ENCODE results near the gene RPTOR. TPM values are rescaled to one million over a fixed set of nuclear protein-coding genes. Genes with fewer than 3 reads are reported as not detected.

Gene RPTOR
- total RNA-seq, 4 donors from 2014 or later, result 34.1 to 65.8 (median 43.6) TPM

GRCh38 chr17:80880648-80880985, 336.0 kb downstream of the RPTOR start:
- peaks cover 41 to 70% (median 55%) of the 10 kb centered on the region in 4 donors for H3K36me3 ChIP-seq

GRCh38 chr17:80881306-80881705, 336.7 kb downstream of the RPTOR start:
- no peak for DNase-seq (ENCODE audit: extremely low spot score)

More at GRCh38 chr17:80880648-80880985, 336.0 kb downstream of the RPTOR start:
- H3K27me3 ChIP-seq, result no peaks in the 10 kb centered on the region
- TF ChIP-seq CTCF (IDR thresholded peaks at IDR 0.05), result no peak
- TF ChIP-seq POLR2A (IDR thresholded peaks at IDR 0.05; ENCODE audit: low read depth), result no peak
- no peak for TF ChIP-seq EP300 (IDR thresholded peaks at IDR 0.05)
- no peak for TF ChIP-seq POLR2AphosphoS5 (IDR thresholded peaks at IDR 0.05)
- DNase-seq (ENCODE audit: extremely low spot score), result no peak
- no peak overlapping the region for H3K4me3 ChIP-seq
- WGBS, result 92% methylated on average over 11 of the region's 11 CpGs
- H3K27ac ChIP-seq (replicated peaks in 1 of 4), result no peak overlapping the region
- intact Hi-C loops (cut with DNase I), result no loop called here
- no peaks in the 10 kb centered on the region for H3K9me3 ChIP-seq
- peaks cover 0 to 6% (median 0%) of the 10 kb centered on the region in 4 donors for H3K4me1 ChIP-seq

GRCh38 chr17:80882323-80882722, 337.7 kb downstream of the RPTOR start:
- TF ChIP-seq POLR2AphosphoS5 (IDR thresholded peaks at IDR 0.05) (no peak), CTCF (IDR thresholded peaks at IDR 0.05) (no peak), EP300 (IDR thresholded peaks at IDR 0.05) (no peak), POLR2A (IDR thresholded peaks at IDR 0.05; ENCODE audit: low read depth) (no peak)
- no peak overlapping the region for H3K4me3 ChIP-seq
- peaks cover 41 to 80% (median 65%) of the 10 kb centered on the region in 4 donors for H3K36me3 ChIP-seq
- peaks cover 0 to 5% (median 0%) of the 10 kb centered on the region in 4 donors for H3K4me1 ChIP-seq
- no peaks in the 10 kb centered on the region for H3K9me3 ChIP-seq
- DNase-seq (ENCODE audit: extremely low spot score), result no peak
- H3K27me3 ChIP-seq, result no peaks in the 10 kb centered on the region
- no peak overlapping the region for H3K27ac ChIP-seq (replicated peaks in 1 of 4)
- intact Hi-C loops (cut with DNase I), result no loop called here
- 94% methylated on average over 19 of the region's 19 CpGs for WGBS

More at GRCh38 chr17:80881306-80881705, 336.7 kb downstream of the RPTOR start:
- H3K27me3 ChIP-seq, result no peaks in the 10 kb centered on the region
- H3K4me3 ChIP-seq, result no peak overlapping the region
- 91% methylated on average over 13 of the region's 13 CpGs for WGBS
- intact Hi-C loops (cut with DNase I), result no loop called here
- peaks cover 0 to 6% (median 0%) of the 10 kb centered on the region in 4 donors for H3K4me1 ChIP-seq
- peaks cover 41 to 73% (median 58%) of the 10 kb centered on the region in 4 donors for H3K36me3 ChIP-seq
- TF ChIP-seq POLR2A (IDR thresholded peaks at IDR 0.05; ENCODE audit: low read depth) (no peak), POLR2AphosphoS5 (IDR thresholded peaks at IDR 0.05) (no peak)
- H3K27ac ChIP-seq (replicated peaks in 1 of 4), result no peak overlapping the region
- H3K9me3 ChIP-seq, result no peaks in the 10 kb centered on the region

- Histone ChIP-seq H3K4me3 (no peak overlapping the region), H3K36me3 (peaks cover 41 to 84% (median 67%) of the 10 kb centered on the region in 4 donors), H3K4me1 (no peaks in the 10 kb centered on the region), H3K27ac (replicated peaks in 1 of 4) (no peak overlapping the region), H3K27me3 (no peaks in the 10 kb centered on the region), H3K9me3 (no peaks in the 10 kb centered on the region)
- no peak for TF ChIP-seq CTCF (IDR thresholded peaks at IDR 0.05)
- intact Hi-C loops (cut with DNase I), result no loop called here
- WGBS, result 90% methylated on average over 20 of the region's 24 CpGs
- DNase-seq (ENCODE audit: extremely low spot score), result no peak
Measured at GRCh38 chr17:80882926-80883685, 338.5 kb downstream of the RPTOR start.

GRCh38 chr17:80883831-80884735, 339.4 kb downstream of the RPTOR start:
- no peaks in the 10 kb centered on the region for H3K27me3 ChIP-seq
- no peaks in the 10 kb centered on the region for H3K4me1 ChIP-seq
- H3K9me3 ChIP-seq, result no peaks in the 10 kb centered on the region
- H3K36me3 ChIP-seq, result peaks cover 41 to 94% (median 68%) of the 10 kb centered on the region in 4 donors
- WGBS, result 86% methylated on average over 25 of the region's 42 CpGs
- intact Hi-C loops (cut with DNase I), result no loop called here
- no peak overlapping the region for H3K27ac ChIP-seq (replicated peaks in 1 of 4)
- TF ChIP-seq POLR2AphosphoS5 (IDR thresholded peaks at IDR 0.05), result no peak
- TF ChIP-seq CTCF (IDR thresholded peaks at IDR 0.05), result no peak
- no peak for TF ChIP-seq POLR2A (IDR thresholded peaks at IDR 0.05; ENCODE audit: low read depth)
- no peak for TF ChIP-seq EP300 (IDR thresholded peaks at IDR 0.05)
- no peak for DNase-seq (ENCODE audit: extremely low spot score)
- no peak overlapping the region for H3K4me3 ChIP-seq

All from esophagus muscularis mucosa (tissue), 4 donors.